Suppressor macrophage treated with lipopolysaccharide for 4 hours (primary cell): Measurements from ENCODE around the gene RILPL2.
"Not testable (repeated sequence)": the region's sequence is repeated elsewhere in the genome, so short reads cannot be mapped to it uniquely, and the experiment has no call there.

Source experiments
- DNase-seq: peaks from one replicate; pipeline ENCODE4 v3.0.0-alpha.2; 2020

RILPL2 gene

GRCh38 chr12:123379391-123379790, 57.1 kb downstream of the RILPL2 start:
- no peak for DNase-seq

GRCh38 chr12:123372415-123372814, 64.1 kb downstream of the RILPL2 start:
- DNase-seq: not testable (repeated sequence)

GRCh38 chr12:123371667-123372368, 64.7 kb downstream of the RILPL2 start:
- not testable (repeated sequence) for DNase-seq

- no peak for DNase-seq
Observed at GRCh38 chr12:123369229-123369628, 67.3 kb downstream of the RILPL2 start.

- not testable (repeated sequence) for DNase-seq
Observed at GRCh38 chr12:123368431-123368830, 68.1 kb downstream of the RILPL2 start.

- no peak for DNase-seq
Observed at GRCh38 chr12:123367511-123367910, 69.0 kb downstream of the RILPL2 start.
